H9 (cell line): ENCODE measurements around the gene HILPDA. TPM values are rescaled to one million over a fixed set of nuclear protein-coding genes. Genes with fewer than 3 reads are reported as not detected.

Experiments used
- DNase-seq: peaks from one replicate; pipeline ENCODE4 v3.0.0-alpha.2; 2017
- H2AFZ ChIP-seq: one replicate; pipeline ENCODE4 v1.6.1; 2013; ENCODE audit warnings: mild to moderate bottlenecking, low read length, control low read depth, moderate library complexity
- H2AK5ac ChIP-seq: 2 replicates; pipeline ENCODE4 v1.6.1; 2013; ENCODE audit warnings: low read length, control low read depth, mixed read lengths; ENCODE audit not compliant: insufficient read length
- H2BK120ac ChIP-seq: one replicate; pipeline ENCODE4 v1.6.1; 2013; ENCODE audit warnings: low read depth, mild to moderate bottlenecking, low read length, control low read depth, inconsistent platforms; ENCODE audit not compliant: poor library complexity, severe bottlenecking
- H2BK12ac ChIP-seq: 2 replicates; pipeline ENCODE4 v1.6.1; 2013; ENCODE audit warnings: low read length, control low read depth, mixed read lengths, low read depth; ENCODE audit not compliant: insufficient read length
- H2BK15ac ChIP-seq: 2 replicates; pipeline ENCODE4 v1.6.1; 2013; ENCODE audit warnings: low read depth, low read length, control low read depth
- H2BK20ac ChIP-seq: one replicate; pipeline ENCODE4 v1.6.1; 2013; ENCODE audit warnings: low read depth, mild to moderate bottlenecking, low read length, control low read depth, inconsistent platforms; ENCODE audit not compliant: poor library complexity, severe bottlenecking
- H2BK5ac ChIP-seq: 2 replicates; pipeline ENCODE4 v1.6.1; 2013; ENCODE audit warnings: low read length, control low read depth, mixed read lengths; ENCODE audit not compliant: insufficient read length
- H3K14ac ChIP-seq: 2 replicates; pipeline ENCODE4 v1.6.1; 2013; ENCODE audit warnings: low read length, control low read depth; ENCODE audit not compliant: insufficient read depth
- H3K18ac ChIP-seq: 2 replicates; pipeline ENCODE4 v1.6.1; 2013; ENCODE audit warnings: low read depth, mild to moderate bottlenecking, mixed read lengths, low read length, control low read depth; ENCODE audit not compliant: insufficient read length
- H3K23ac ChIP-seq: 2 replicates; pipeline ENCODE4 v1.6.1; 2013; ENCODE audit warnings: low read length, control low read depth, mixed read lengths, low read depth; ENCODE audit not compliant: insufficient read length
- H3K23me2 ChIP-seq: 2 replicates; pipeline ENCODE4 v1.6.1; 2013; ENCODE audit warnings: low read depth, mild to moderate bottlenecking, mixed read lengths, low read length, control low read depth; ENCODE audit not compliant: insufficient read length, poor library complexity, severe bottlenecking
- H3K27ac ChIP-seq: 2 replicates; pipeline ENCODE4 v1.5.1; 2013; ENCODE audit warnings: low read length, control low read depth, mixed read lengths, low read depth; ENCODE audit not compliant: insufficient read length
- H3K27me3 ChIP-seq: 2 replicates; pipeline ENCODE4 v1.6.1; 2013; ENCODE audit warnings: low read length, control low read depth, inconsistent platforms; ENCODE audit not compliant: insufficient read depth
- H3K4ac ChIP-seq: 2 replicates; pipeline ENCODE4 v1.6.1; 2013; ENCODE audit warnings: low read depth, mild to moderate bottlenecking, control low read depth, inconsistent platforms, low read length, moderate library complexity
- H3K4me1 ChIP-seq: 2 replicates; pipeline ENCODE4 v1.6.1; 2013; ENCODE audit warnings: low read length, control low read depth, inconsistent platforms; ENCODE audit not compliant: insufficient read depth
- H3K4me2 ChIP-seq: 2 replicates; pipeline ENCODE4 v1.6.1; 2013; ENCODE audit warnings: low read length, control low read depth, mixed read lengths; ENCODE audit not compliant: insufficient read length, insufficient read depth
- H3K56ac ChIP-seq: 2 replicates; pipeline ENCODE4 v1.6.1; 2013; ENCODE audit warnings: low read depth, mild to moderate bottlenecking, mixed read lengths, low read length, control low read depth; ENCODE audit not compliant: insufficient read length
- H3K79me1 ChIP-seq: 2 replicates; pipeline ENCODE4 v1.6.1; 2013; ENCODE audit warnings: low read depth, mild to moderate bottlenecking, moderate library complexity, low read length, control low read depth, inconsistent platforms; ENCODE audit not compliant: insufficient read depth, poor library complexity, severe bottlenecking
- H3K79me2 ChIP-seq: 2 replicates; pipeline ENCODE4 v1.6.1; 2013; ENCODE audit warnings: low read length, control low read depth, inconsistent platforms; ENCODE audit not compliant: insufficient read depth
- H3K9ac ChIP-seq: 2 replicates; pipeline ENCODE4 v1.6.1; 2013; ENCODE audit warnings: low read length, control low read depth, mixed read lengths; ENCODE audit not compliant: insufficient read length; ENCODE audit errors: extremely low read depth
- H3K9me3 ChIP-seq: one replicate; pipeline ENCODE4 v1.6.1; 2013; ENCODE audit warnings: low read depth, low read length, inconsistent platforms; ENCODE audit not compliant: control insufficient read depth
- H3T11ph ChIP-seq: one replicate; pipeline ENCODE4 v1.6.1; 2013; ENCODE audit warnings: mild to moderate bottlenecking, low read length, control low read depth, inconsistent platforms
- H4K20me1 ChIP-seq: one replicate; pipeline ENCODE4 v1.6.1; 2013; ENCODE audit not compliant: control insufficient read depth, insufficient read length, insufficient read depth
- H4K5ac ChIP-seq: 2 replicates; pipeline ENCODE4 v1.6.1; 2013; ENCODE audit warnings: low read depth, mild to moderate bottlenecking, mixed read lengths, low read length, control low read depth; ENCODE audit not compliant: insufficient read length
- H4K8ac ChIP-seq: replicated peaks from 2 replicates; pipeline ENCODE4 v1.6.1; 2013; ENCODE audit warnings: low read length, control low read depth, mixed read lengths, low read depth; ENCODE audit not compliant: insufficient read length
- H4K91ac ChIP-seq: 2 replicates; pipeline ENCODE4 v1.6.1; 2013; ENCODE audit warnings: low read depth, mild to moderate bottlenecking, moderate library complexity, mixed read lengths, low read length, control low read depth; ENCODE audit not compliant: insufficient read length
- H3K27ac Mint-ChIP-seq, 3 experiments: 2 replicates in 2 of 3; 3 replicates in 1 of 3; pipeline ENCODE4 v1.8.0; 2020 to 2021; ENCODE audit warnings: mixed read lengths in 3 of 3, mild to moderate bottlenecking in 1 of 3, moderate library complexity in 1 of 3
- H3K27me3 Mint-ChIP-seq: 2 replicates; pipeline ENCODE4 v1.8.0; 2021; ENCODE audit warnings: low read depth, mild to moderate bottlenecking, moderate library complexity, mixed read lengths
- H3K36me3 Mint-ChIP-seq, 3 experiments: 2 replicates in 2 of 3; 3 replicates in 1 of 3; pipeline ENCODE4 v1.8.0; 2020 to 2021; ENCODE audit warnings: low read depth in 3 of 3, mixed read lengths in 3 of 3; ENCODE audit not compliant: insufficient read depth in 1 of 3
- H3K4me1 Mint-ChIP-seq, 2 experiments: 2 replicates each; pipeline ENCODE4 v1.8.0; 2020; ENCODE audit warnings: mixed read lengths in 2 of 2
- H3K4me3 Mint-ChIP-seq, 2 experiments: 2 replicates in 1 of 2; 3 replicates in 1 of 2; pipeline ENCODE4 v1.8.0; 2020 to 2021; ENCODE audit warnings: mild to moderate bottlenecking in 2 of 2, mixed read lengths in 2 of 2, moderate library complexity in 1 of 2
- H3K9me3 Mint-ChIP-seq, 2 experiments: 2 replicates in 1 of 2; 3 replicates in 1 of 2; pipeline ENCODE4 v1.8.0; 2020; ENCODE audit warnings: mild to moderate bottlenecking in 2 of 2, mixed read lengths in 2 of 2, moderate library complexity in 1 of 2
- WGBS: extraction: QIAGEN DNeasy Blood & Tissue Kit; methylation state at CpG from one replicate; pipeline ENCODE4 v1.1.7; 2013; ENCODE audit warnings: missing lambda C conversion rate, low lambda C conversion rate, mixed read lengths; ENCODE audit not compliant: insufficient read length; ENCODE audit errors: extremely low coverage; 5-methylcytosine and 5-hydroxymethylcytosine counted together
- total RNA-seq: library from RNA; stranded (reverse); gene quantifications from 2 replicates; pipeline ENCODE4 v1.2.1, GENCODE V29; 2021
- TF ChIP-seq, protein P1 (sequence below): fragments of 200-600 bp; sonication (generic); conservative IDR thresholded peaks from 3 replicates; pipeline ENCODE4 v1.8.0; 2021; ENCODE audit warnings: antibody characterized with exemption, mild to moderate bottlenecking

HILPDA gene
- total RNA-seq, 1 experiment from 2014 or later, result 23.3 TPM

DNA sequence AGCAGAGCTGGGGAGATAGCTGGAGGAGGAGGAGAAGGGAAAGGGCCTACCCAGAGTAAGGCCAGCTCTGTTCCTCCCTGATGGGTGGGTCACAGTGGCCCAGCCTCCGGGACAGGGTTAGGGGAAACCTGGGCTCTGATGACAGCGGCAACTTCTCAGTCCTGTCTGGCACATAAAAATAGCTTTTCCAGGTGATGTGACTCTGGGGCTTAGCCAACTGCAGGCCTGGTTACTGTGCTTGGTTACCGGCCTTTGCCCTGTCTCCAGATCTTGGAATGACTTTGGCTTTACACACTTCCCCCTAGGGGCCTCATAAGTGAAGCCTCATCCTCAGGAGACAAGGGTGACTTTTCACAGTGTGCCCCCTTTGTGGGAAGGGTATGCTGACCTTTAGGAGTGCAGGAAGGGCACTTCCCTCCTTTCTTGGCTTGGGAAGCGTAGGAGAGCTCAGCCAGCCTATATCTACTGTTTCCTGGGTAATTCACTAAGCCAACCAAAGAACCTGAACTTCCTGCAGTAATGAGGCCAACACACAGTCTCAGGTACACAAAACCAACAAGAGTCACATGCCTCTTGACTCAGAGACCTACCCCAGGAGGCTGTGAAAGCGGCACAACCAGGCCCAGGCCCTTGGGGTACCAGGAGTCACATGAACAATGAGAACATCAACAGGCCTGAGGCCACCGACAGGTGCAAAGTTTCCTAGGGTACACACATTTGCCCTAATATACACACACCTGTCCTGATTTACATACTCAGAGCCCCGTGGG, 11.7 kb upstream of the HILPDA start:
- H2AFZ ChIP-seq, result no peak overlapping the region

More for the DNA sequence above, 11.7 kb upstream of the HILPDA start:
- no peak overlapping the region for H3K14ac ChIP-seq
- no peaks in the 10 kb centered on the region for H3K4me1 ChIP-seq
- H3T11ph ChIP-seq, result no peak overlapping the region
- H3K56ac ChIP-seq, result no peak overlapping the region
- no peaks in the 10 kb centered on the region for H3K9me3 ChIP-seq
- no peak overlapping the region for H2BK20ac ChIP-seq
- no peak for DNase-seq
- Mint-ChIP-seq H3K4me1 (peaks cover 3 to 8% of the 10 kb centered on the region in 2 experiments; a peak in 3 of 4 replicates), H3K27ac (no peak overlapping the region), H3K4me3 (no peak overlapping the region), H3K27me3 (peaks cover 5% of the 10 kb centered on the region), H3K36me3 (no peaks in the 10 kb centered on the region), H3K9me3 (no peaks in the 10 kb centered on the region)
- H2BK15ac ChIP-seq, result no peak overlapping the region
- no peaks in the 10 kb centered on the region for H3K23me2 ChIP-seq
- H4K8ac ChIP-seq, result no peak overlapping the region
- H3K18ac ChIP-seq, result no peak overlapping the region
- no peak overlapping the region for H3K4ac ChIP-seq
- H2BK5ac ChIP-seq, result no peak overlapping the region
- H2BK120ac ChIP-seq, result no peak overlapping the region
- H3K9ac ChIP-seq, result no peak overlapping the region
- no peak overlapping the region for H3K4me2 ChIP-seq
- no peak overlapping the region for H3K27ac ChIP-seq
- H4K20me1 ChIP-seq, result no peaks in the 10 kb centered on the region
- no peak overlapping the region for H3K23ac ChIP-seq
- H3K27me3 ChIP-seq, result no peaks in the 10 kb centered on the region
- no CpG with 5 or more reads among the region's 7 CpGs for WGBS
- no peak overlapping the region for H4K5ac ChIP-seq
- no peaks in the 10 kb centered on the region for H3K79me2 ChIP-seq
- no peaks in the 10 kb centered on the region for H3K79me1 ChIP-seq
- H4K91ac ChIP-seq, result no peak overlapping the region
- H2BK12ac ChIP-seq, result no peak overlapping the region
- TF ChIP-seq, protein P1, sequence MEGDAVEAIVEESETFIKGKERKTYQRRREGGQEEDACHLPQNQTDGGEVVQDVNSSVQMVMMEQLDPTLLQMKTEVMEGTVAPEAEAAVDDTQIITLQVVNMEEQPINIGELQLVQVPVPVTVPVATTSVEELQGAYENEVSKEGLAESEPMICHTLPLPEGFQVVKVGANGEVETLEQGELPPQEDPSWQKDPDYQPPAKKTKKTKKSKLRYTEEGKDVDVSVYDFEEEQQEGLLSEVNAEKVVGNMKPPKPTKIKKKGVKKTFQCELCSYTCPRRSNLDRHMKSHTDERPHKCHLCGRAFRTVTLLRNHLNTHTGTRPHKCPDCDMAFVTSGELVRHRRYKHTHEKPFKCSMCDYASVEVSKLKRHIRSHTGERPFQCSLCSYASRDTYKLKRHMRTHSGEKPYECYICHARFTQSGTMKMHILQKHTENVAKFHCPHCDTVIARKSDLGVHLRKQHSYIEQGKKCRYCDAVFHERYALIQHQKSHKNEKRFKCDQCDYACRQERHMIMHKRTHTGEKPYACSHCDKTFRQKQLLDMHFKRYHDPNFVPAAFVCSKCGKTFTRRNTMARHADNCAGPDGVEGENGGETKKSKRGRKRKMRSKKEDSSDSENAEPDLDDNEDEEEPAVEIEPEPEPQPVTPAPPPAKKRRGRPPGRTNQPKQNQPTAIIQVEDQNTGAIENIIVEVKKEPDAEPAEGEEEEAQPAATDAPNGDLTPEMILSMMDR, result no peak
- H2AK5ac ChIP-seq, result no peak overlapping the region
